Mesangial cell (primary cell): ENCODE measurements around the gene INSYN1. TPM values are rescaled to one million over a fixed set of nuclear protein-coding genes. Genes with fewer than 3 reads are reported as not detected.

ENCODE experiments used
- total RNA-seq: library from RNA; depleted of rRNA; stranded (reverse); fragments of >200 nt; gene quantifications from 2 replicates; pipeline ENCODE4 v1.2.3, GENCODE V29; 2015

INSYN1 gene, protein sequence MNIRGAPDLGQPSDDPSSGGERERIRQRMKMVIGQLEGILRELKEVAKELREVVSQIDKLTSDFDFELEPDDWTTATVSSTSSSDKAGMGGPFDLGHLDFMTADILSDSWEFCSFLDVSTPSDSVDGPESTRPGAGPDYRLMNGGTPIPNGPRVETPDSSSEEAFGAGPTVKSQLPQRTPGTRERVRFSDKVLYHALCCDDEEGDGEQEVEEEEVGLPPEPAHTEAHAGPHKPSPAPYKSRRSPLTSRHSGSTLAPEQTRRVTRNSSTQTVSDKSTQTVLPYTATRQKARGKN
- 0.81 and 3.8 TPM in 2 replicates for total RNA-seq

GRCh38 chr15:73753250-73754130 lies at the start of gene INSYN1:
INSYN1 (minus strand) TSS chr15:73753351; CDS start chr15:73751130, 2,221 bp downstream.

Other genes starting within 250 kb of the INSYN1 start
- gene NPTN, start 120.0 kb downstream of the INSYN1 start, total RNA-seq, result 112 and 117 TPM in 2 replicates
- 202 and 236 TPM in 2 replicates for gene CD276, start 69.0 kb downstream of the INSYN1 start, total RNA-seq
- not detected in 2 replicates for gene TBC1D21, start 120.2 kb upstream of the INSYN1 start, total RNA-seq
- gene LOXL1, start 173.1 kb upstream of the INSYN1 start, total RNA-seq, result 82.8 and 257 TPM in 2 replicates
- 17.2 and 20.7 TPM in 2 replicates for gene STOML1, start 238.9 kb upstream of the INSYN1 start, total RNA-seq
- gene PML, start 241.4 kb upstream of the INSYN1 start, total RNA-seq, result 57.4 and 116 TPM in 2 replicates